Fibroblast of skin of abdomen (primary cell): ENCODE data around the gene HNRNPUL1.
"Not testable (repeated sequence)": the region's sequence is repeated elsewhere in the genome, so short reads cannot be mapped to it uniquely, and the experiment has no call there.

ENCODE experiments used
- DNase-seq: peaks from one replicate; pipeline ENCODE4 v3.0.0-alpha.2; 2013

HNRNPUL1 gene

GRCh38 chr19:41327576-41328156, 63.5 kb downstream of the HNRNPUL1 start:
- peak; percentile 12 for DNase-seq

GRCh38 chr19:41328157-41328841, 64.1 kb downstream of the HNRNPUL1 start:
- DNase-seq, result peak; percentile 23

DNA sequence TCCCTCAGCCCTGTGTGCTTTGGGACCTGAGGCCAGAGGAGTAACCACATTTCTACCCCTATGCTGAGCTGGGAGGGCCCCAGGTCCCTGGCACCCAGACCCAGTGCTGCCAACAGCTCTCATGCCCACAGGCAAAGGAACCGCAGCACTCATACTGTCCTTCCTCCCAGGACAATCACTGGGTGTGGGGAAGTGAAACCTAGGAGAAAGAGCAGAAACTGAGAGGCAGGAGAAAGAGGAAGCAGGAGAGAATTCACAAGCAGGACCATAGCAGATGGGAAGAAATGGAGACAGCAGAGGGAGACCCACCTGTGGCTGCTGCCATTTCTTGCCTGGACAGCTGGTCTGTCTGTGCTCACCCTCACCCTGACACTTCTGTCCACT, 64.7 kb downstream of the HNRNPUL1 start:
- DNase-seq, result no peak

GRCh38 chr19:41330481-41330880, 66.3 kb downstream of the HNRNPUL1 start:
- DNase-seq, result no peak

DNA sequence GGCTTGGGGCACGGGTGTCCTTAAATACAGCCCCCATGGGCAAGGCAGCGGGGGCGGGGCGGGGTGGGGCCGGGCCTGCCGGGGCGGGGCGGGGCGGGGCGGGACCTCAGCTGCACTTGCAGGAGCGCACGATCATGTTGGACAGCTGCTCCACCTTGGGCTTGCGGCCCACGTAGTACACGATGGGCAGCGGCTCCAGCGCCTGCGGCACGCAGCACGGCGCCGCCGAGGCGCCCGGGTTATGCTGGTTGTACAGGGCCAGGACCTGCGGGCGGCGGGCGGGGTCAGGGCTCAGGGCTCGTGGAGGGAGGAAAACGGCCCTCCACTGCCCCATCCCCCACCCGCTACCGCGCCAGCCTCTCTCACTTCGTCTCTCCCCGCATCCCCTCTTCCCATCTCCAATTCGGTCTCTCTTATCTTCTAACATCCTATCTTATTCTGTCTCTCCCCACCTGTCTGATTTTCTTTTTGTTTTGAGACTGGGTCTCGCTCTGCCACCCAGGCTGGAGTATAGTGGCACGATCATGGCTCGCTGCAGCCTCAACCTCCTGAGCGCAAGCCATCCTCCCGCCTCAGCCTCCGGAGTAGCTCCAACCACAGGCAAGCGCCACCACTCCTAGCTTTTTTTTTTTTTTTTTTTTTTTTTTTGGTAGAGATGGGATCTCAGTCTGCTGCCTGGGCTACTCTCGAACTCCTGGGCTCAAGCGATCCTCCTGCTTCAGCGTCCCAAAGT, 66.9 kb downstream of the HNRNPUL1 start:
- no peak for DNase-seq

- DNase-seq, result no peak
These were observed 67.8 kb downstream of the HNRNPUL1 start for GRCh38 chr19:41332000-41332399.

DNA sequence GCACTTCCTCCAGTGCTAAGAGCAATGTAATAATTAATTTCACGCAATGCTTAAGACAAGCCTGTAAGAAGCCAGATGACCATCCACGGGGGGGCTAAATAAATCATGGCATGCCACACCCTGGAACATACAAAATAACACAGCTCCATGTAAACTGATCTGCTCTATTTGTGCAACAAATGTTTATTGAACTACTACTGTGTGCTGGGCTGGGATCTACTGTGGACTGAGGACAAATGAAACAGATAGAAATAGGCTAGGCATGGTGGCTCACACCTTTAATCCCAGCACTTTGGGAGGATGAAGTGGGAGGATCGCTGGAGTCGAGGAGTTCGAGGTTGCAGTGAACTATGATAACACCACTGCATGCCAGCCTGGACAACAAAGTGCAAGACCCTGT, 68.3 kb downstream of the HNRNPUL1 start:
- no peak for DNase-seq

- no peak for DNase-seq
These were observed 70.6 kb downstream of the HNRNPUL1 start for GRCh38 chr19:41334793-41335192.

- DNase-seq, result no peak
These were observed 71.3 kb downstream of the HNRNPUL1 start for GRCh38 chr19:41335467-41335866.

DNA sequence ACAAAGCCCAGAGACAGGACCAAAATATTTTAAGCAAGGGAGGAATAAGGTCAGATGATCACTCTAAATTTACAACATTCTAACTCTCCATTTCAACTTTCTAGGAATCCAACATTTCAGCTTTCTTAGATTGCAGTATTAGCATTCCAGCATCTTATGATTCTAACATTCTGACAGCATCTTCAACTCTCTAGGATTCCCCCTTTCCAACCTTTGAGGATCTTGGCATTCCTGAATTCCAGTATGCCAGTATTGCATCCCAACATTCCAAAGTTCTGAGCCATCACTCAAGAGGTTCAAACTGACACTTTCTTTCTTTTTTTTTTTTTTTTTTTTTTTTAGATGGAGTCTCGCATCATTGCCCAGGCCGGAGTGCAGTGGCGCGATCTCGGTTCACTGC, 75.8 kb downstream of the HNRNPUL1 start:
- peak; percentile 82 for DNase-seq

DNA sequence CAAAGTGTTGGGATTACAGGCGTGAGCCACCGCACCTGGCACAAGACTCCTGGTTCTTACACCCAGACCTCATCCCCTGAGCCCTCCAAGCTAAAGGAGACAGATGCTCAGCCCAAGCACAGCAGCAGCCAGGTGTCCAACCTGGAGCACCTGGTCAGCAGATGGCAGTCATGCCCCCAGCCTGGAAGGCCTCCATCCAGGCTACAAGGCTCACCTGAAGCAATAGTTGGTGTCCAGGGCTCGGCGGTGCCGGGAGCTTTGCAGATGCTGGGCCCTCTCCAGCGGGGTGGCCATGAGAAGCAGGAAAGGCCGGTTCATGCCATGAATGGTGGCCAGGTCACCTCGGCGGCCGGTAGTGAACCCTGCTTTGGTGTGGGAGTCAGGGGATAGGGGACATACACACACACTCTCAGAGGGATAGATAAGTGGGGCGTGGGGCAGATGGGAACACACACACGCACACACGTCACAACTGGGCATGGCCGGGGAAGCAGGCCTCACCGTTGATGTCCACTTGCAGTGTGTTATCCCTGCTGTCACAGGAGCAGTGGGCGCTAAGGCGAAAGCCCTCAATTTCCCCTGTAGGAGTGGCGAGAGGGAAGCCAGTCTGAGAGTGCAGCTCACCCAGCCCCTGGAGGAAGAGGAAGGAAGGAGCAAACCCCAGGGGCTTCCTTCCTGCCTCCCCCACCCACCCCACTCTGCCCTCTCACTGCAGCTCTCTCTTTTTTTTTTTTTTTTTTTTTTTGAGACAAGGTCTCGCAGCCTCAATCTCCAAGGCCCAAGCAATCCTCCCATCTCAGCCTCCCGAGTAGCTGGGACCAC, 77.7 kb downstream of the HNRNPUL1 start:
- DNase-seq, result no peak

- no peak for DNase-seq
These were observed 80.0 kb downstream of the HNRNPUL1 start for GRCh38 chr19:41344162-41344561.

- DNase-seq, result not testable (repeated sequence)
These were observed 82.7 kb downstream of the HNRNPUL1 start for GRCh38 chr19:41346916-41347315.

DNA sequence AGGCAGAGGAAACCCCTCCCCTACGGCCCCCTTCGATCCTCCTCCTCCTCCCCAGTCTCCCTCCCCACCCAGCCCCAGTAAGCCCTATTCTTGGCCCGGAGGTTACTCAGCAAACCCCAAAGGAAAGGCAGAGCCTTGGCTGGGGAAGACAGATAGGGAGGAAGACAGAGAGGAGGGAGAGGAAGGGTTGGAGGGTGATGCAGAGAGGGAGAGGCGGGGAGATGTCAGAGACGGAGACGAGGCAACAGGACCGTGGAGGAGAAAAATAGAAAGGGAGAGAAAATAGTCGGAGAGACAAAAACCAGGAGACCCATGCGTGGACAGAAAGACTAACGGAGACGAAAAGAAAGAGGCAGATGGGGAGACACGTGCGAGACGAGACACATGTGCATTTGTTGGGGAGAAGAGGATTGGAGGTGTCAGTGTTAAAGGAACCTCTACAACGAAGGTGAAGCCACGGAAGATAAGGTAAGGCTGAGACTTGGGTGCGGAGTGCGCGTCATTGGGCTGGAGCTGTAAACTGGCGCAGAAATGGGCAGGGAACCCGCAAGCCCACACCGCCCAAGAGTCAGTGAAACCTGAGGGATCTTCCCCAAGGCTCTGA, 86.7 kb downstream of the HNRNPUL1 start:
- peak; percentile 17 for DNase-seq

- DNase-seq, result peak; percentile 44
These were observed 87.4 kb downstream of the HNRNPUL1 start for GRCh38 chr19:41351339-41352245.

GRCh38 chr19:41352279-41352608, 88.1 kb downstream of the HNRNPUL1 start:
- DNase-seq, result no peak

DNA sequence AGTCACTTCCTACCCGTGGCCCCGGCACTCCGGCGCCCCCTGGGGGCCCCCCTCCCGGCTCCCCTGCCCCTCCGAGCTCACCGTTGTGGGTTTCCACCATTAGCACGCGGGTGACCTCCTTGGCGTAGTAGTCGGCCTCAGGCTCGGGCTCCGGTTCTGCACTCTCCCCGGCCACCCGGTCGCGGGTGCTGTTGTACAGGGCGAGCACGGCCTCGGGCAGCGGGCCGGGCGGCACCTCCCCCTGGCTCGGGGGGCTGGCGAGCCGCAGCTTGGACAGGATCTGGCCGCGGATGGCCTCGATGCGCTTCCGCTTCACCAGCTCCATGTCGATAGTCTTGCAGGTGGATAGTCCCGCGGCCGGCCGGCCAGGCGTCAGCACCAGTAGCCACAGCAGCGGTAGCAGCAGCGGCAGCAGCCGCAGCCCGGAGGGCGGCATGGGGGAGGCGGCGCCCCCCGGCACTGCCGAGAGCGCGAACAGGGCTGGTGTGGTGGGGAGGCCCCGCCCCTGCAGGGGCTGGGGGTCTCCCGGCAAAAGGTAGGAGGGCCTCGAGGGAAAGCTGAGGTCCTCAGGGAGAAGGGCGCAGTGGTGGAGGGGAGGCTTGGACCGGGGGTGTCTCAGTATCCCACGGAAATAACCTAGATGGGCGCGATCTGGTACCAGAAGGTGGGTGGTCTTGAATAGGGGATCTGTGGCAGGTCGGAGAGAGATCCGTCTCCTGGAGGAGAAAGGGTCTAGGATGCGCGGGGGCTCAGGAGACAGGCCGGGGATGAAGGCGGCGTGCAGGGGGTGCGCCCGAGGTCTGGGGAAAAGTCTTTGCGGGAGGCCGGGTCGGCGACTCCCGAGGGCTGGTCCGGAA, 88.7 kb downstream of the HNRNPUL1 start:
- DNase-seq, result peak; percentile 50

GRCh38 chr19:41353466-41354342, 89.5 kb downstream of the HNRNPUL1 start, which contains the start of gene TGFB1:
Gene TGFB1 (minus strand): TSS chr19:41353922. CDS start chr19:41353044, 878 bp downstream.
- DNase-seq, result peak; percentile 93

GRCh38 chr19:41354343-41354953, 90.3 kb downstream of the HNRNPUL1 start:
- DNase-seq, result no peak
